Hepatocyte (in vitro differentiated cells): Measurements from ENCODE around the gene DNM2. TPM values are rescaled to one million over a fixed set of nuclear protein-coding genes. Genes with fewer than 3 reads are reported as not detected.
"Not testable (repeated sequence)": the region's sequence is repeated elsewhere in the genome, so short reads cannot be mapped to it uniquely, and the experiment has no call there.

Experiments
- DNase-seq: peaks from one replicate; pipeline ENCODE4 v3.0.0-alpha.2; 2016; ENCODE audit warnings: low spot score
- H2AFZ ChIP-seq: fragments of 200-600 bp; sonication (generic); 2 replicates; pipeline ENCODE4 v1.6.0; 2016; ENCODE audit warnings: antibody characterized with exemption, mild to moderate bottlenecking
- H3K27ac ChIP-seq: fragments of 200-600 bp; sonication (generic); 2 replicates; pipeline ENCODE4 v1.5.1; 2016; ENCODE audit warnings: mild to moderate bottlenecking
- H3K27me3 ChIP-seq: fragments of 200-600 bp; sonication (generic); 2 replicates; pipeline ENCODE4 v1.6.1; 2016
- H3K36me3 ChIP-seq: fragments of 200-600 bp; sonication (generic); replicated peaks from 2 replicates; pipeline ENCODE4 v1.5.1; 2016; ENCODE audit warnings: low read depth; ENCODE audit not compliant: insufficient read depth
- H3K4me1 ChIP-seq: fragments of 200-600 bp; sonication (generic); 2 replicates; pipeline ENCODE4 v1.5.1; 2016; ENCODE audit warnings: mild to moderate bottlenecking, moderate library complexity; ENCODE audit not compliant: insufficient read depth
- H3K4me2 ChIP-seq: fragments of 200-600 bp; sonication (generic); 2 replicates; pipeline ENCODE4 v1.6.0; 2016
- H3K4me3 ChIP-seq: fragments of 200-600 bp; sonication (generic); 2 replicates; pipeline ENCODE4 v1.5.1; 2016; ENCODE audit warnings: mild to moderate bottlenecking
- H3K79me2 ChIP-seq: fragments of 200-600 bp; sonication (generic); 2 replicates; pipeline ENCODE4 v1.6.0; 2017; ENCODE audit warnings: mild to moderate bottlenecking
- H3K9me2 ChIP-seq: fragments of 200-600 bp; sonication (generic); replicated peaks from 2 replicates; pipeline ENCODE4 v1.6.0; 2017; ENCODE audit warnings: mild to moderate bottlenecking; ENCODE audit not compliant: insufficient read depth
- H3K9me3 ChIP-seq: fragments of 200-600 bp; sonication (generic); 2 replicates; pipeline ENCODE4 v1.5.1; 2016; ENCODE audit warnings: low read depth, mild to moderate bottlenecking
- H4K20me1 ChIP-seq: fragments of 200-600 bp; sonication (generic); 2 replicates; pipeline ENCODE4 v1.6.0; 2016; ENCODE audit warnings: mild to moderate bottlenecking; ENCODE audit not compliant: insufficient read depth, poor library complexity, severe bottlenecking
- EZH2 ChIP-seq: fragments of 200-600 bp; sonication (generic); IDR thresholded peaks from 2 replicates; pipeline ENCODE4 v1.6.1; 2016; ENCODE audit warnings: antibody characterized with exemption, mild to moderate bottlenecking, borderline replicate concordance
- EZH2phosphoT487 ChIP-seq: fragments of 200-600 bp; sonication (generic); IDR thresholded peaks from one replicate; pipeline ENCODE4 v1.6.1; 2018; ENCODE audit warnings: antibody characterized with exemption, mild to moderate bottlenecking, low read depth, moderate library complexity; ENCODE audit not compliant: unreplicated experiment, severe bottlenecking
- WGBS: methylation state at CpG from one replicate; pipeline ENCODE4 v1.1.6; 2016; ENCODE audit warnings: low lambda C conversion rate; ENCODE audit errors: missing lambda C conversion rate; 5-methylcytosine and 5-hydroxymethylcytosine counted together
- polyA plus RNA-seq: library from polyadenylated mRNA; unstranded; fragments of >200 nt; fragmentation: Nextera tagmentation; extraction: Ambion mirVana; gene quantifications from 2 replicates; pipeline ENCODE4 v1.2.1, GENCODE V29; 2016
- total RNA-seq: library from RNA; depleted of rRNA; stranded (reverse); fragments of >200 nt; gene quantifications from 2 replicates; pipeline ENCODE4 v1.2.3, GENCODE V29; 2014
- TF ChIP-seq, protein P1 (sequence below): fragments of 200-600 bp; sonication (generic); IDR thresholded peaks from 2 replicates; pipeline ENCODE4 v1.5.1; 2016; ENCODE audit warnings: antibody characterized with exemption, mild to moderate bottlenecking; ENCODE audit not compliant: poor library complexity

Gene DNM2
- total and polyA plus RNA-seq, 2 experiments from 2014 or later = 93.9 to 130 TPM

DNA sequence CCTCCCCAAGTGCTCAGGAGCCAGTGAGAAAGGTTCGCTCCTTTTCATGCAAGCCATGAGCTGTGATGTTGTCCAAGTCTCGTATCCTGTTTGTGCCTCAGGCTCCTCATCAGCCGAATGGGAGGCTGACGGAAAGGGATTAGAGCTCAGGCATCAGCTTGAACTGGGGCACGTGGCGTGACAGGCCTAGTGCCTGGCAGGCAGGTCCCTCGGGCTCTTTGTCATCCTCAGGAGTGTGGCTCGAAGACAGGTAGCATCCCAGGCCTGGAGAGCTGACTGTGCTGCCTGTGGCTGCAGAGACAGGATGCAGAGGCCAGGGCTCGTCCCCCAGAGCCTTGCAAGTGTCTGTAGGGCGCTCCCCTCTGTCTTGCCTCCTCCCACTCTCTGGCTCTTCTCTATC, 38.5 kb downstream of the DNM2 start:
- H3K79me2 ChIP-seq = peaks cover 80% of the 10 kb centered on the region
- H3K9me2 ChIP-seq = no peaks in the 10 kb centered on the region
- H2AFZ ChIP-seq = no peak overlapping the region
- no peaks in the 10 kb centered on the region for H3K36me3 ChIP-seq
- no peak for DNase-seq
- H4K20me1 ChIP-seq = peaks cover 23% of the 10 kb centered on the region
- 88% methylated on average over 10 of the region's 10 CpGs for WGBS
- no peak overlapping the region for H3K27ac ChIP-seq
- TF ChIP-seq EZH2 (no peak), EZH2phosphoT487 (no peak)
- TF ChIP-seq, protein P1, sequence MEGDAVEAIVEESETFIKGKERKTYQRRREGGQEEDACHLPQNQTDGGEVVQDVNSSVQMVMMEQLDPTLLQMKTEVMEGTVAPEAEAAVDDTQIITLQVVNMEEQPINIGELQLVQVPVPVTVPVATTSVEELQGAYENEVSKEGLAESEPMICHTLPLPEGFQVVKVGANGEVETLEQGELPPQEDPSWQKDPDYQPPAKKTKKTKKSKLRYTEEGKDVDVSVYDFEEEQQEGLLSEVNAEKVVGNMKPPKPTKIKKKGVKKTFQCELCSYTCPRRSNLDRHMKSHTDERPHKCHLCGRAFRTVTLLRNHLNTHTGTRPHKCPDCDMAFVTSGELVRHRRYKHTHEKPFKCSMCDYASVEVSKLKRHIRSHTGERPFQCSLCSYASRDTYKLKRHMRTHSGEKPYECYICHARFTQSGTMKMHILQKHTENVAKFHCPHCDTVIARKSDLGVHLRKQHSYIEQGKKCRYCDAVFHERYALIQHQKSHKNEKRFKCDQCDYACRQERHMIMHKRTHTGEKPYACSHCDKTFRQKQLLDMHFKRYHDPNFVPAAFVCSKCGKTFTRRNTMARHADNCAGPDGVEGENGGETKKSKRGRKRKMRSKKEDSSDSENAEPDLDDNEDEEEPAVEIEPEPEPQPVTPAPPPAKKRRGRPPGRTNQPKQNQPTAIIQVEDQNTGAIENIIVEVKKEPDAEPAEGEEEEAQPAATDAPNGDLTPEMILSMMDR = no peak
- H3K4me3 ChIP-seq = no peak overlapping the region
- H3K27me3 ChIP-seq = no peaks in the 10 kb centered on the region
- no peak overlapping the region for H3K4me2 ChIP-seq
- H3K4me1 ChIP-seq = peaks cover 5% of the 10 kb centered on the region
- no peaks in the 10 kb centered on the region for H3K9me3 ChIP-seq

GRCh38 chr19:10756791-10757190, 38.9 kb downstream of the DNM2 start:
- Histone ChIP-seq H3K79me2 (peaks cover 76% of the 10 kb centered on the region), H3K27ac (no peak overlapping the region), H3K27me3 (no peaks in the 10 kb centered on the region), H2AFZ (no peak overlapping the region), H3K9me3 (no peaks in the 10 kb centered on the region), H3K4me2 (no peak overlapping the region), H3K4me1 (peaks cover 1% of the 10 kb centered on the region), H3K4me3 (no peak overlapping the region), H3K9me2 (no peaks in the 10 kb centered on the region), H3K36me3 (no peaks in the 10 kb centered on the region), H4K20me1 (peaks cover 23% of the 10 kb centered on the region)
- no peak for DNase-seq
- TF ChIP-seq EZH2phosphoT487 (no peak), EZH2 (no peak)
- TF ChIP-seq, protein P1 = no peak
- whole genome bisulfite sequencing = 97% methylated on average over 7 of the region's 7 CpGs

DNA sequence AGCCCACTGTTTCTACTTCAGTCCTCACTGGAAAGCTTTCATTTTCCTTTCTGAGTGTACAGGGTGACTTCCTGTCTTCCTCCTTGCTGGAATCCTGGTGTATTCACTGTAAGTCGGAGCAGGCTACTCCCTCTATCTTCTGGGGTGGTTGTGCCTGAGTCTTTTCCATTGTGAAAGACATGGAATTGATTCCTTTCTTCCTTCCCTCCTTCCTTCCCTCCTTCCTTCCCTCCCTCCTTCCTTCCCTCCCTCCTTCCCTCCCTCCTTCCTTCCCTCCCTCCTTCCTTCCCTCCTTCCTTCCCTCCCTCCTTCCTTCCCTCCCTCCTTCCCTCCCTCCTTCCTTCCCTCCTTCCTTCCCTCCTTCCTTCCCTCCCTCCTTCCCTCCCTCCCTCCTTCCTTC, 40.2 kb downstream of the DNM2 start:
- H3K4me1 ChIP-seq, H2AFZ ChIP-seq, H3K4me2 ChIP-seq, H3K36me3 ChIP-seq, DNase-seq, H3K27me3 ChIP-seq, H3K9me2 ChIP-seq, H3K4me3 ChIP-seq, H3K27ac ChIP-seq, H3K9me3 ChIP-seq: not testable (repeated sequence)
- 100% methylated on average over 1 of the region's 1 CpG for WGBS
- Histone ChIP-seq H4K20me1 (peaks cover 15% of the 10 kb centered on the region), H3K79me2 (peaks cover 64% of the 10 kb centered on the region)

GRCh38 chr19:10758978-10759377, 41.1 kb downstream of the DNM2 start:
- Histone ChIP-seq H3K36me3 (no peaks in the 10 kb centered on the region), H3K4me3 (no peak overlapping the region), H3K9me3 (no peaks in the 10 kb centered on the region), H3K27ac (no peak overlapping the region), H4K20me1 (peaks cover 15% of the 10 kb centered on the region), H3K4me2 (no peak overlapping the region), H2AFZ (no peak overlapping the region), H3K4me1 (no peaks in the 10 kb centered on the region), H3K27me3 (no peaks in the 10 kb centered on the region), H3K79me2 (peaks cover 54% of the 10 kb centered on the region), H3K9me2 (no peaks in the 10 kb centered on the region)
- WGBS = 90% methylated on average over 5 of the region's 5 CpGs
- DNase-seq = no peak
- TF ChIP-seq, protein P1 = no peak
- TF ChIP-seq EZH2 (no peak), EZH2phosphoT487 (no peak)
